ENCODE measurements around the gene SHFL.

SHFL gene

GRCh38 chr19:10112895-10113591 lies 26.9 kb downstream of the SHFL start (continued):
- TF ChIP-seq ZNF391 (tag by site-specific recombination; IDR thresholded peaks at IDR 0.05; ENCODE audit: borderline replicate concordance, low read depth) (no peak), SP2 (tag by site-specific recombination; IDR thresholded peaks at IDR 0.05) (no peak), ZNF837 (tag by site-specific recombination; IDR thresholded peaks at IDR 0.05) (no peak), ZFP41 (tag by site-specific recombination; IDR thresholded peaks at IDR 0.05; ENCODE audit: borderline replicate concordance) (no peak), PRDM2 (tag by site-specific recombination; IDR thresholded peaks at IDR 0.05; ENCODE audit: borderline replicate concordance) (no peak), ZNF629 (tag by site-specific recombination; IDR thresholded peaks at IDR 0.05) (peak; percentile 19; the same call in 1 of the 2 replicates), ZNF354C (tag by site-specific recombination; IDR thresholded peaks at IDR 0.05; ENCODE audit: borderline replicate concordance, low read depth) (no peak), ZNF514 (tag by site-specific recombination; IDR thresholded peaks at IDR 0.05) (no peak), KLF7 (tag by site-specific recombination; IDR thresholded peaks at IDR 0.05; ENCODE audit: borderline replicate concordance) (0 out of 2 replicates have a peak, but pooled peaks have one; percentile 20), ZNF302 (tag by site-specific recombination; IDR thresholded peaks at IDR 0.05; ENCODE audit: low read depth) (no peak), ZNF214 (tag by site-specific recombination; IDR thresholded peaks at IDR 0.05; ENCODE audit: borderline replicate concordance) (no peak), ZNF561 (tag by site-specific recombination; IDR thresholded peaks at IDR 0.05; ENCODE audit: borderline replicate concordance) (no peak), ZXDB (tag by site-specific recombination; IDR thresholded peaks at IDR 0.05) (no peak), RBAK (tag by site-specific recombination; IDR thresholded peaks at IDR 0.05) (no peak), ZBTB17 (tag by site-specific recombination; IDR thresholded peaks at IDR 0.05) (peak; percentile 39; the same call in 1 of the 2 replicates), KLF1 (tag by site-specific recombination; IDR thresholded peaks at IDR 0.05) (peak; percentile 48; the same call in 1 of the 2 replicates), ZNF24 (tag by site-specific recombination; IDR thresholded peaks at IDR 0.05) (no peak), ZNF555 (tag by site-specific recombination; conservative IDR thresholded peaks at IDR 0.05) (no peak), KLF10 (tag by site-specific recombination; IDR thresholded peaks at IDR 0.05) (no peak), ZNF626 (tag by site-specific recombination; IDR thresholded peaks at IDR 0.05) (no peak), KLF8 (tag by site-specific recombination; IDR thresholded peaks at IDR 0.05) (0 out of 2 replicates have a peak, but pooled peaks have one; percentile 63), OVOL3 (tag by site-specific recombination; IDR thresholded peaks at IDR 0.05) (no peak), ZNF600 (tag by site-specific recombination; IDR thresholded peaks at IDR 0.05) (no peak), ZNF747 (tag by site-specific recombination; IDR thresholded peaks at IDR 0.05) (no peak), ZBTB6 (tag by site-specific recombination; IDR thresholded peaks at IDR 0.05) (no peak), ZNF121 (tag by site-specific recombination; IDR thresholded peaks at IDR 0.05) (peak; percentile 16; the same call in 1 of the 2 replicates)
- TF ChIP-seq, protein P1, sequence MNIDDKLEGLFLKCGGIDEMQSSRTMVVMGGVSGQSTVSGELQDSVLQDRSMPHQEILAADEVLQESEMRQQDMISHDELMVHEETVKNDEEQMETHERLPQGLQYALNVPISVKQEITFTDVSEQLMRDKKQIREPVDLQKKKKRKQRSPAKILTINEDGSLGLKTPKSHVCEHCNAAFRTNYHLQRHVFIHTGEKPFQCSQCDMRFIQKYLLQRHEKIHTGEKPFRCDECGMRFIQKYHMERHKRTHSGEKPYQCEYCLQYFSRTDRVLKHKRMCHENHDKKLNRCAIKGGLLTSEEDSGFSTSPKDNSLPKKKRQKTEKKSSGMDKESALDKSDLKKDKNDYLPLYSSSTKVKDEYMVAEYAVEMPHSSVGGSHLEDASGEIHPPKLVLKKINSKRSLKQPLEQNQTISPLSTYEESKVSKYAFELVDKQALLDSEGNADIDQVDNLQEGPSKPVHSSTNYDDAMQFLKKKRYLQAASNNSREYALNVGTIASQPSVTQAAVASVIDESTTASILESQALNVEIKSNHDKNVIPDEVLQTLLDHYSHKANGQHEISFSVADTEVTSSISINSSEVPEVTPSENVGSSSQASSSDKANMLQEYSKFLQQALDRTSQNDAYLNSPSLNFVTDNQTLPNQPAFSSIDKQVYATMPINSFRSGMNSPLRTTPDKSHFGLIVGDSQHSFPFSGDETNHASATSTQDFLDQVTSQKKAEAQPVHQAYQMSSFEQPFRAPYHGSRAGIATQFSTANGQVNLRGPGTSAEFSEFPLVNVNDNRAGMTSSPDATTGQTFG (tag by site-specific recombination; IDR thresholded peaks at IDR 0.05; ENCODE audit: borderline replicate concordance), result no peak
- TF ChIP-seq, protein P2, sequence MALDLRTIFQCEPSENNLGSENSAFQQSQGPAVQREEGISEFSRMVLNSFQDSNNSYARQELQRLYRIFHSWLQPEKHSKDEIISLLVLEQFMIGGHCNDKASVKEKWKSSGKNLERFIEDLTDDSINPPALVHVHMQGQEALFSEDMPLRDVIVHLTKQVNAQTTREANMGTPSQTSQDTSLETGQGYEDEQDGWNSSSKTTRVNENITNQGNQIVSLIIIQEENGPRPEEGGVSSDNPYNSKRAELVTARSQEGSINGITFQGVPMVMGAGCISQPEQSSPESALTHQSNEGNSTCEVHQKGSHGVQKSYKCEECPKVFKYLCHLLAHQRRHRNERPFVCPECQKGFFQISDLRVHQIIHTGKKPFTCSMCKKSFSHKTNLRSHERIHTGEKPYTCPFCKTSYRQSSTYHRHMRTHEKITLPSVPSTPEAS (tag by site-specific recombination; IDR thresholded peaks at IDR 0.05), result no peak
- TF ChIP-seq, protein P3, sequence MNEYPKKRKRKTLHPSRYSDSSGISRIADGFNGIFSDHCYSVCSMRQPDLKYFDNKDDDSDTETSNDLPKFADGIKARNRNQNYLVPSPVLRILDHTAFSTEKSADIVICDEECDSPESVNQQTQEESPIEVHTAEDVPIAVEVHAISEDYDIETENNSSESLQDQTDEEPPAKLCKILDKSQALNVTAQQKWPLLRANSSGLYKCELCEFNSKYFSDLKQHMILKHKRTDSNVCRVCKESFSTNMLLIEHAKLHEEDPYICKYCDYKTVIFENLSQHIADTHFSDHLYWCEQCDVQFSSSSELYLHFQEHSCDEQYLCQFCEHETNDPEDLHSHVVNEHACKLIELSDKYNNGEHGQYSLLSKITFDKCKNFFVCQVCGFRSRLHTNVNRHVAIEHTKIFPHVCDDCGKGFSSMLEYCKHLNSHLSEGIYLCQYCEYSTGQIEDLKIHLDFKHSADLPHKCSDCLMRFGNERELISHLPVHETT (tag by site-specific recombination; IDR thresholded peaks at IDR 0.05), result no peak

Measured in HEK293 (cell line).